ENCODE measurements around the gene UBXN4. TPM values are rescaled to one million over a fixed set of nuclear protein-coding genes. Genes with fewer than 3 reads are reported as not detected.

The UBXN4 gene
- total and polyA plus RNA-seq, 12 donors: 50.0 to 145 (median 96.3) TPM

- DNase-seq: no peak
- Histone ChIP-seq H3K27ac (no peak overlapping the region), H3K4me3 (no peak overlapping the region), H3K9me3 (replicated peaks in 1 of 3) (no peaks in the 10 kb centered on the region), H3K4me1 (replicated peaks in 1 of 2) (peaks cover 0 to 9% of the 10 kb centered on the region in 2 donors), H3K27me3 (no peaks in the 10 kb centered on the region), H3K36me3 (replicated peaks in 1 of 2) (peaks cover 0 to 85% of the 10 kb centered on the region in 2 donors)
- intact Hi-C loops (cut with DNase I): no loop called here
- TF ChIP-seq POLR2A (IDR thresholded peaks at IDR 0.05) (no peak), CTCF (IDR thresholded peaks at IDR 0.05) (no peak)
Observed at GRCh38 chr2:135773917-135774316, 32.3 kb downstream of the UBXN4 start.

- TF ChIP-seq POLR2A (IDR thresholded peaks at IDR 0.05) (no peak), CTCF (IDR thresholded peaks at IDR 0.05) (no peak)
- Histone ChIP-seq H3K36me3 (replicated peaks in 1 of 2) (peaks cover 0 to 84% of the 10 kb centered on the region in 2 donors), H3K27me3 (no peaks in the 10 kb centered on the region), H3K27ac (peak overlapping the region in 1 of 5 donors; percentile 14), H3K9me3 (replicated peaks in 1 of 3) (no peaks in the 10 kb centered on the region), H3K4me1 (replicated peaks in 1 of 2) (peaks cover 0 to 9% of the 10 kb centered on the region in 2 donors), H3K4me3 (no peak overlapping the region)
- peak in 6 of 7 donors; percentile 39 to 74 (median 63) for DNase-seq
- intact Hi-C loops (cut with DNase I): no loop called here
- WGBS, 4 donors: 33 to 43% (median 39%) methylated on average over 2 of the region's 2 CpGs
Observed at GRCh38 chr2:135775420-135775819, 33.8 kb downstream of the UBXN4 start.

- no peak overlapping the region for H3K4me3 ChIP-seq
- H3K9me3 ChIP-seq (replicated peaks in 1 of 3): no peaks in the 10 kb centered on the region
- H3K27me3 ChIP-seq: no peaks in the 10 kb centered on the region
- no peak for DNase-seq
- peaks cover 0 to 9% of the 10 kb centered on the region in 2 donors for H3K4me1 ChIP-seq (replicated peaks in 1 of 2)
- H3K27ac ChIP-seq: no peak overlapping the region
- no peak for TF ChIP-seq POLR2A (IDR thresholded peaks at IDR 0.05)
- TF ChIP-seq CTCF (IDR thresholded peaks at IDR 0.05): no peak
- 96 to 99% (median 98%) methylated on average over 7 of the region's 7 CpGs for WGBS, 4 donors
- H3K36me3 ChIP-seq (replicated peaks in 1 of 2): peaks cover 0 to 84% of the 10 kb centered on the region in 2 donors
- intact Hi-C loops (cut with DNase I): no loop called here
Observed at GRCh38 chr2:135776367-135776766, 34.7 kb downstream of the UBXN4 start.

GRCh38 chr2:135782231-135782630 is 40.6 kb downstream of the UBXN4 start:
- TF ChIP-seq POLR2A (IDR thresholded peaks at IDR 0.05) (no peak), CTCF (IDR thresholded peaks at IDR 0.05) (no peak)

More at GRCh38 chr2:135782231-135782630, 40.6 kb downstream of the UBXN4 start:
- H3K27ac ChIP-seq: no peak overlapping the region
- peaks cover 0 to 69% of the 10 kb centered on the region in 2 donors for H3K36me3 ChIP-seq (replicated peaks in 1 of 2)
- no peak for DNase-seq
- no peak overlapping the region for H3K4me3 ChIP-seq
- H3K9me3 ChIP-seq (replicated peaks in 1 of 3): no peaks in the 10 kb centered on the region
- intact Hi-C loops (cut with DNase I): no loop called here
- no peaks in the 10 kb centered on the region for H3K4me1 ChIP-seq (replicated peaks in 1 of 2)
- 84 to 96% (median 88%) methylated on average over 2 of the region's 2 CpGs for WGBS, 4 donors
- no peaks in the 10 kb centered on the region for H3K27me3 ChIP-seq
